Fibroblast of villous mesenchyme (primary cell): Measurements from ENCODE around the gene FOXF1. TPM values are rescaled to one million over a fixed set of nuclear protein-coding genes. Genes with fewer than 3 reads are reported as not detected.

Experiments used
- DNase-seq: peaks from one replicate; pipeline ENCODE4 v3.0.0-alpha.2; 2010; ENCODE audit warnings: low read depth
- H3K4me3 ChIP-seq: 2 replicates; pipeline ENCODE4 v1.5.1; 2011; ENCODE audit warnings: low read depth, mild to moderate bottlenecking, low read length
- CTCF ChIP-seq: IDR thresholded peaks from 2 replicates; pipeline ENCODE4 v1.5.1; 2012; ENCODE audit warnings: low read depth, mild to moderate bottlenecking, low read length; ENCODE audit not compliant: insufficient read depth
- total RNA-seq: library from RNA; depleted of rRNA; stranded (reverse); fragments of >200 nt; gene quantifications from 2 replicates; pipeline ENCODE4 v1.2.3, GENCODE V29; 2012

FOXF1 gene
- total RNA-seq, 1 donor = 5.2 TPM

GRCh38 chr16:86499889-86500707 lies 10.2 kb upstream of the FOXF1 start:
- no peak for DNase-seq
- H3K4me3 ChIP-seq = no peak overlapping the region
- no peak for TF ChIP-seq CTCF

- H3K4me3 ChIP-seq = no peak overlapping the region
- no peak for TF ChIP-seq CTCF
- DNase-seq = no peak
Measured at GRCh38 chr16:86500708-86501510, 9.4 kb upstream of the FOXF1 start.

- TF ChIP-seq CTCF = no peak
- H3K4me3 ChIP-seq = no peak overlapping the region
- DNase-seq = no peak
Measured at GRCh38 chr16:86501989-86502855, 8.1 kb upstream of the FOXF1 start.

GRCh38 chr16:86502856-86503748 lies 7.2 kb upstream of the FOXF1 start:
- peak; percentile 76 for DNase-seq

GRCh38 chr16:86503830-86504229 lies 6.5 kb upstream of the FOXF1 start:
- no peak for TF ChIP-seq CTCF
- no peak for DNase-seq
- peak overlapping the region; percentile 18 for H3K4me3 ChIP-seq

More at GRCh38 chr16:86502856-86503748, 7.2 kb upstream of the FOXF1 start:
- TF ChIP-seq CTCF = no peak
- peak overlapping the region; percentile 18 for H3K4me3 ChIP-seq
